ENCODE measurements around the gene SLC25A29.

DNA sequence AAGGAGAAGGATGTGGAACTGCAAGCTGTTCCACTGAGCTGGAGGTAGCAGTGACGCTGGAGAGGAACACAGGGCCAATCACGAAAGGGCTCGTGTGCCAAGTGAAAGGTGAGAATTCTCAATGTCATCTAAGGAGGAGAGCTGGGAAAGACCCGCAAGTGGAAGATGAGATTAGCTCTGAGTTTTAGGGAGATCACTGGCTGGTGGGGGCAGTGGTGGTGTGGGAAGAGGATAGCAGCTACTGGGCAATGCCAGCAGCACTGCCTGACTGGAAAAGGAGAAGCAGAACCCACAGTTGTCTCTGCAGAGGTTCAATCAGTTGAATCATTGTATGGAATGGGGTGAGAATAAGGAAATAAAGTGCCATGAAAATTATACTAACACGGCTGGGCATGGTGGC is 44.7 kb upstream of the SLC25A29 start:
- TF ChIP-seq GABPA (IDR thresholded peaks at IDR 0.05; ENCODE audit: borderline replicate concordance, insufficient read depth, low read length) (no peak), EP300 (IDR thresholded peaks at IDR 0.05; ENCODE audit: borderline replicate concordance in 1 of 2, low read depth in 2 of 2, low read length in 2 of 2) (no peak), USF2 (IDR thresholded peaks at IDR 0.05; ENCODE audit: low read length) (no peak), FOSL1 (IDR thresholded peaks at IDR 0.05; ENCODE audit: insufficient read depth, low read depth, low read length) (no peak), EZH2 (IDR thresholded peaks at IDR 0.05; ENCODE audit: low read depth, low read length, severe bottlenecking) (no peak), RBBP5 (IDR thresholded peaks at IDR 0.05; ENCODE audit: borderline replicate concordance, low read depth, low read length) (no peak), JUND (IDR thresholded peaks at IDR 0.05; ENCODE audit: low read length) (no peak), CHD2 (IDR thresholded peaks at IDR 0.05; ENCODE audit: low read length) (no peak), TAF1 (IDR thresholded peaks at IDR 0.05; ENCODE audit: low read depth, low read length) (no peak), E2F6 (IDR thresholded peaks at IDR 0.05) (no peak)
- TF ChIP-seq, protein P1, sequence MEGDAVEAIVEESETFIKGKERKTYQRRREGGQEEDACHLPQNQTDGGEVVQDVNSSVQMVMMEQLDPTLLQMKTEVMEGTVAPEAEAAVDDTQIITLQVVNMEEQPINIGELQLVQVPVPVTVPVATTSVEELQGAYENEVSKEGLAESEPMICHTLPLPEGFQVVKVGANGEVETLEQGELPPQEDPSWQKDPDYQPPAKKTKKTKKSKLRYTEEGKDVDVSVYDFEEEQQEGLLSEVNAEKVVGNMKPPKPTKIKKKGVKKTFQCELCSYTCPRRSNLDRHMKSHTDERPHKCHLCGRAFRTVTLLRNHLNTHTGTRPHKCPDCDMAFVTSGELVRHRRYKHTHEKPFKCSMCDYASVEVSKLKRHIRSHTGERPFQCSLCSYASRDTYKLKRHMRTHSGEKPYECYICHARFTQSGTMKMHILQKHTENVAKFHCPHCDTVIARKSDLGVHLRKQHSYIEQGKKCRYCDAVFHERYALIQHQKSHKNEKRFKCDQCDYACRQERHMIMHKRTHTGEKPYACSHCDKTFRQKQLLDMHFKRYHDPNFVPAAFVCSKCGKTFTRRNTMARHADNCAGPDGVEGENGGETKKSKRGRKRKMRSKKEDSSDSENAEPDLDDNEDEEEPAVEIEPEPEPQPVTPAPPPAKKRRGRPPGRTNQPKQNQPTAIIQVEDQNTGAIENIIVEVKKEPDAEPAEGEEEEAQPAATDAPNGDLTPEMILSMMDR (IDR thresholded peaks at IDR 0.05; ENCODE audit: control extremely low read depth in 1 of 3, insufficient read depth in 1 of 3, low read depth in 1 of 3, low read length in 3 of 3), result no peak
- TF ChIP-seq, protein P2, sequence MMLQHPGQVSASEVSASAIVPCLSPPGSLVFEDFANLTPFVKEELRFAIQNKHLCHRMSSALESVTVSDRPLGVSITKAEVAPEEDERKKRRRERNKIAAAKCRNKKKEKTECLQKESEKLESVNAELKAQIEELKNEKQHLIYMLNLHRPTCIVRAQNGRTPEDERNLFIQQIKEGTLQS (IDR thresholded peaks at IDR 0.05; ENCODE audit: insufficient read depth, low read depth, low read length), result no peak
- TF ChIP-seq, protein P3, sequence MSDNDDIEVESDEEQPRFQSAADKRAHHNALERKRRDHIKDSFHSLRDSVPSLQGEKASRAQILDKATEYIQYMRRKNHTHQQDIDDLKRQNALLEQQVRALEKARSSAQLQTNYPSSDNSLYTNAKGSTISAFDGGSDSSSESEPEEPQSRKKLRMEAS (IDR thresholded peaks at IDR 0.05), result no peak

All from H1 (cell line).